Measurements from ENCODE around the gene STRA8.
"Not testable (repeated sequence)": the region's sequence is repeated elsewhere in the genome, so short reads cannot be mapped to it uniquely, and the experiment has no call there.

STRA8 gene

GRCh38 chr7:135204876-135205275, 28.8 kb upstream of the STRA8 start:
- no peak for DNase-seq (ENCODE audit: low spot score)

- DNase-seq (ENCODE audit: low spot score), result no peak
Observed at GRCh38 chr7:135205850-135206249, 27.8 kb upstream of the STRA8 start.

DNA sequence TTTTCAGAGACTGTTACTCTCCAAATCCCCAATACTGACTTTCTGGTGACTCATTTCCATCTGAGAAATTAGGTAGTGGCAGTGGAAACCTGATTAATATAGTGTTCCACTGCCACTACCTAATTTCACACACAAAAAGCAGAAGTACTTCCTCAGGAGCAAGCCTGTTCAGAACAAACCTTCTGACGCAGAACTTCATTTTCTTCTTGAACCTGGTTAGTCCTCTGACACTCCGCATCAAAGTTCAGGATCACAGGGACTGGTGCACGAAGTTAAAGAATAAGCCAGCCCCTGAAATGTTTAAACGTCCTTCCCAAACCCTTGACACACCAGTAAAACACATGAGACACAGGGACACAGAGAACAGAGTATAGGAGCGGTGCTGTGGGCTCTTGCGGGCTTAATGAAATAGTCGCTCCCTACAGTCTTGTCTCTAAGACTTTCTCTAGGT, 26.7 kb upstream of the STRA8 start:
- no peak for DNase-seq (ENCODE audit: low spot score)

DNA sequence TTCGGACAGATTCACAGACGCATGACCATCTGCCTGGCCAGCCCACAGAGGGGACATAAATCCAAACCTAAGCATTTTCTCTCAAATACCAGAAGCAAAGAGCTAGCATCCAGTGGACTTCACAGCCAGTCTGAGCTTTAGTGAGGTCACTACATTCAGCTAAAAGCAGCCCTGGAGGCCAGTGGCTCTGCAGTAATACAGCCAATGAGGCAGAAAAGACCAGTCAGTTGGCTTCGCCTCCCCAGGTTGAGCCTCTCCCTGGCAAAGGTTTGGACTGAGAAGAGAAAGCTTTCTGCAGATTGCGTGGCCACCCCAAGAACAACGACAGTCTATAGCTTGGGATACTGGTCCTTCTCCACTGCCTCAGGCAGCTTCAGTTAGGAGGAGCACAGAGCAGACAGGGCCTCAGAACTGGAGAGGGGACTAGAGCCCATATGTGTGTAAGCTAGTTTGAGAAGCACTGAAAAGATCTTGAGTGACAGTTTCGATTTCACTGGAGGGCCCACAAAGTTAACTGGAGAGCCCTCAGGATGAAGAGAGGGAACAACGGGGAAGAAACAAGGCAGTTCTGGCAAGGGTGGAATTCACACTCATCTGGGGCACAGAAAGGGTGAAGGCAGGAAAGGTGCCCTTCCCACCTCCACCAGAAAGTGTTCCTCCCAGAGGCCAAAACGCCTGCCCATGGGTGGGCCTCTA, 26.1 kb upstream of the STRA8 start:
- no peak for DNase-seq (ENCODE audit: low spot score)

DNA sequence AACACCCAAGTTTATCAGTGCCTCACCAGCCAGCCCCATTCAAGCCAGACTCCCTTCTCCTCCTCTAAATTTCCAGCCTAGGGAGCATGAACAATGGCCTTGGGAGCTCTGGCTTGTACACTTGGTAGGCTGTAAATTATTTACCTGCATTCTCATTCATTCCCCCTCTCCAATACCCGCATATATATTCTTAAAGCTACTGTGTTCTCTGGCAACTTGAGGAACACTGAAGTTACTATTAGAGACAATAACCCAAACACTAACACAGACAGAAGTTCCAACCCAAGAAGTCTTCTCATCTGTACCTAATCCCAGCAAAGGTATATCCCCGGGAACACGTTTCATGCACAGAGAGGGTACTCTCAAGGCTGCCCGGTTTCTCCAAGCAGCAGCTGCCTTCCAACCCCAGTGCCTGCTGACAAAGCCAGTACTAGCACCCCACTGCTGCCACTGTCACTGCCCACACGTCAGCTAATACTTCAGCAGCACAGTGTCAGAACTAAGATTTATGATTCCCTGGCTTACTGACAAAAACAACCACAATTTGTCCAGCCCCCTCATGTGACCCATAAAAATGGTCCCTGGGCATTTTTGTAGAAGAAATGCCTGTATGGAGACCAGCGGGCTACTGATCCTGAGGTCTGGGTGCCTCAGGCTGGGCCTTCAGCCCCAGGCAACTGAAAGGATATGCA, 25.4 kb upstream of the STRA8 start:
- no peak for DNase-seq (ENCODE audit: low spot score)

DNA sequence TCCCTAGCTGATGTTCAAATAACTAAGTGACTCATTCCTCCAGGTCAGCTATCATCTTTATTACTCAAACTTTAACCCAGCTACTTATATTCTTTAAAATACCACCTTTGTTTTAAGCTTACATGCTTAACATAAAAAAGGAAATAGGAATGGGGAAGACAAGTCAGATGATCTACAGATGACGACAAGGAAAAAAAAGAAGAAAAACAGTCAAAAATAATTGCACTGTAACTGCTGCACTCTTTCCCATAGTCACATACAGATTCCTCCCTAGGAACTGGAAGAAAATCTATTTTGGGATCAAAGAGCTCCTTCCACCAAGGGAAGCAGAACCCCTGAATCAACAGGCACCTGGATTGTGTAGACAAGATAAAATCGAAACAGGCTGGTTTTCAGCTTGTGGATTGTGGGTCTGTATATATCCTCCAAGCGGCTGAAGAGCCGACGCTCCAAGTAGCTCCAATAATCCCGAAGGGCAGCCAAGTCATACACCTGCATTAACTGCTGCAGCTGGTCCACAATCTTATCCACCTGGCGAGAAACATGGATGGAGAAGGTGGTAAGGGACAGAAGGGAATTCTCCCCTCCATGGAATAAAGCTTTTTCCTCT, 24.3 kb upstream of the STRA8 start:
- DNase-seq (ENCODE audit: low spot score), result no peak

GRCh38 chr7:135210888-135211178, 22.8 kb upstream of the STRA8 start:
- DNase-seq (ENCODE audit: low spot score), result no peak

- DNase-seq (ENCODE audit: low spot score), result peak; percentile 100
Observed at GRCh38 chr7:135211179-135211945, 22.3 kb upstream of the STRA8 start, which contains the start of gene WDR91. Gene WDR91, minus strand, starts transcription at chr7:135211526. Its CDS starts 24 bp downstream, at chr7:135211502.

GRCh38 chr7:135211946-135212685, 21.5 kb upstream of the STRA8 start:
- DNase-seq (ENCODE audit: low spot score), result not testable (repeated sequence)

- no peak for DNase-seq (ENCODE audit: low spot score)
Observed at GRCh38 chr7:135213831-135214230, 19.8 kb upstream of the STRA8 start.

- DNase-seq (ENCODE audit: low spot score), result no peak
Observed at GRCh38 chr7:135215180-135215579, 18.5 kb upstream of the STRA8 start.

DNA sequence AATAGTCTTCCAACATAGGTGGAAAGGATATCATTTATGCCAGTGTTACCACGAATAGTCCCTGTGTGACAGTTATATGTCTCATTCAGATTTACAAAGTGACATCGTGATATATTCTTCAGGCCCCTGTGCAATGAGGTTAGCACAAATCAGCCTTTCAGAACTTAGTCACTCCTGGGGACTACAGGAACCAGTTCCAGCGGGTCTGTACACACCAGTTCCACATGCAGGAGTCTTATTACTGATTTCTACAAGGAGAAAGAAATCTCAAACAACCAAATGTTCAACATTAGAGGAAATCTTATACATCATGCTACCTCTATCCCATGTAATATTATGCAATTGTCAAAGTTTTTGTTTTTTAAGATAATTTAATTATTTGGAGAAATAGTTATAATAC, 17.9 kb upstream of the STRA8 start:
- no peak for DNase-seq (ENCODE audit: low spot score)

DNA sequence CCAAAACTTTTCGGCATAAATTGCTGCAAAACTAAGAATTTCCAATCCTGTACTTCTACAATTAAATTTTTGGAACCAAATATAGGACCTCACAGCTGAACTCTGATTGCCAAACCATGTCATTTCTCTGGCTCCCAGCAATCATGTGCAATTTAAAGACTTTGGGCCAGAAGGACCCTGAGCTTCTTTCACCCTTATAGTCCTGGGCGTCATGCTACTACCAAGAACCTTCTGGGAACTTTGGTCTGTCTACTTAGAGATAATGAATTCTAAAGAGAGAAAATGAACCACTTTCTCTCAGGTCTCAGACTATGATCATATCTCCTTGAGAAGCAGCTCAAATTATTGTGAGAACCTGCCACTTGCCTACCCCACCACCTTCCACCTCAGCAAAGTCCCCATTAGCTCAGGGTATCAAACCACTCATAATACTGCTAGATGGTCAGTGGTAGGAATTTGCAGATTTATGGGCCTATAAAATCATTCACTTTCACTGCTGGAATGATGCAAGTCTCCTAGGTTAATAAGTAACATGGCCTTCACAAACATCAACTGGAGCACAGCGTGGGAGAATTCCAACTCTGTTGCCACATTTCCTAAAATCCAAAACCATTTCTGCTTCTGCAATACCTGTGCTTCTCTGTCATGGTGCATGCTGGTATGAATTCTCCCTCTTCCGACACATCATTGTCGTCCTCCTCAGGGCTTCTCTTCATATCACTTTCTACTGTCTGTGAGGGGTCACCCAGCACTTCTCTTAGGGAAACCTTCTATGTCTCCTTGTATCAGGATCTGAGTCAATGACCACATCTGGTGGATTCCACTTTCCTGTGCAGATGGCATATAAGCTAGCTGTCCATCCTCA, 15.8 kb upstream of the STRA8 start:
- no peak for DNase-seq (ENCODE audit: low spot score)

- no peak for DNase-seq (ENCODE audit: low spot score)
Observed at GRCh38 chr7:135224027-135224426, 9.6 kb upstream of the STRA8 start.

DNA sequence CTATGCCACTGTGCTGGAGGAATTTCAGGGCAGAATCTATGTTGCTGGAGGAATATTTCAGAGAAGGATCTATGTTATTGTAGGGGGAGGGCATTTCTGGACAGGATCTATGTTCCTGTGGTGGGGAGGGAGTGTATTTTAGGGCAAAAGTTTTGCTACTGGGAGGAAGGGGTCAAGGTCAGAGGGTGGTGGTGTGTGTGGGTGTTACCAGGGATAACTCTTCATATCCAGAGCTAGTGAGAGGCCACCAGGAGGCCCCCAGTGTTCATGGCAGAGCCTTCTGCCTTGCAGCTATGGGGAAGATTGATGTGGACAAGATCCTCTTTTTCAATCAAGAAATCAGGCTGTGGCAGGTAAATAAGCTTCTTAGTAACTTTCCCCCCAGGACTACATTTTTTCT, 2.0 kb upstream of the STRA8 start:
- no peak for DNase-seq (ENCODE audit: low spot score)

- DNase-seq (ENCODE audit: low spot score), result no peak
Observed at GRCh38 chr7:135232087-135232486, 1.6 kb upstream of the STRA8 start.

DNA sequence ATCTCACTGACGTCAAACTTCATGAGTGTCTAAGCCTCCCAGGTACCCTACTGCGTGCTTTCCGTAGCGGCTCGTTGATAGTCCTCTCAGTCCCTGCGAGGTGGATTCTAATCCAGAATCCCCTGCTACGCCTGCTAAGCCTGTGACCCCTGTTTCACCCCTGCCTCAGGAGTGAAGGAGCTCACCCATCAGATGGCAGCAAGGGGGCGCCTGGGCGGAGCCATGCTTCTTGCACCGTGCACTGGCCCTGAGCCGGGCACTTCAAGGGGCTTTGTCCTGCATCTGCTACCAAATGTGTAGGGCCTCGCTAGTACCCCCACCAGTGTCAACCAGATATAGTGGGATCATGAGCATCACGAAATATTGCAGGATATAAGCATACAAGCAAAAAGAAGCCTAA, 918 bp upstream of the STRA8 start:
- DNase-seq (ENCODE audit: low spot score), result no peak

DNA sequence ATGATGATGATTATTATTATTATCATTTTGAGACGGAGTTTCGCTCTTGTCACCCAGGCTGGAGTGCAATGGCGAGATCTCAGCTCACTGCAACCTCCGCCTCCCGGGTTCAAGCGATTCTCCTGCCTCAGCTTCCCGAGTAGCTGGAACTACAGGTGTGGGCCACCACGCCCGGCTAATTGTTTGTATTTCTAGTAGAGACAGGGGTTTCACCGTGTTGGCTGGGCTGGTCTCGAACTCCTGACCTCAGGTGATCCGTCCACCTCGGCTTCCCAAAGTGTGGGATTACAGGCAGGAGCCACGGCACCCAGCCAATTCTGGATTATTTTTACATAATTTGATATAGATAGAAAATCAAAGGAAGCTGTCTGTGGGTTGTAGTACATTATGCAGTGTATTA, 457 bp downstream of the STRA8 start:
- DNase-seq (ENCODE audit: low spot score), result not testable (repeated sequence)

GRCh38 chr7:135234727-135235126, 1.1 kb downstream of the STRA8 start:
- no peak for DNase-seq (ENCODE audit: low spot score)

DNA sequence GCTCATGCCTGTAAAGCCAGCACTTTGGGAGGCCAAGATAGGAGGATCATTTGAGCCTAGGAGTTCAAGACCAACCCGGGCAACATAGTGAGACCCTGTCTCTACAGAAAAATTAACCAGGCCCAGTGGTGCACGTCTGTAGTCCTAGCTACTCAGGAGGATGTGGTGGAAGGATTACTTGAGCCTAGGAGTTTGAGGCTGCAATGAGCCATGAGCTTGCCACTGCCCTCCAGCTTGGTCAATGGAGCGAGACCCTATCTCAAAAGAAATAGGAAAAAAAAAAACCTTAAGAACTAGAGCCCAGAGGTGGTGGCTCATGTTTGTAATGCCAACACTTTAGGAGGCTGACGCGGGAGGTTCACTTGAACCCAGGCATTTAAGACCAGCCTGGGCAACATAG, 2.2 kb downstream of the STRA8 start:
- DNase-seq (ENCODE audit: low spot score), result no peak

- no peak for DNase-seq (ENCODE audit: low spot score)
Observed at GRCh38 chr7:135236727-135237126, 3.1 kb downstream of the STRA8 start.
